ENCODE results near the gene INTS3. TPM values are rescaled to one million over a fixed set of nuclear protein-coding genes. Genes with fewer than 3 reads are reported as not detected.

The INTS3 gene
- total and polyA plus RNA-seq, 9 of the 15 experiments (the other 6 are each of a cell fraction or from before 2014, with no cell fraction given) = 6.3 to 24.1 (median 14.3) TPM

DNA sequence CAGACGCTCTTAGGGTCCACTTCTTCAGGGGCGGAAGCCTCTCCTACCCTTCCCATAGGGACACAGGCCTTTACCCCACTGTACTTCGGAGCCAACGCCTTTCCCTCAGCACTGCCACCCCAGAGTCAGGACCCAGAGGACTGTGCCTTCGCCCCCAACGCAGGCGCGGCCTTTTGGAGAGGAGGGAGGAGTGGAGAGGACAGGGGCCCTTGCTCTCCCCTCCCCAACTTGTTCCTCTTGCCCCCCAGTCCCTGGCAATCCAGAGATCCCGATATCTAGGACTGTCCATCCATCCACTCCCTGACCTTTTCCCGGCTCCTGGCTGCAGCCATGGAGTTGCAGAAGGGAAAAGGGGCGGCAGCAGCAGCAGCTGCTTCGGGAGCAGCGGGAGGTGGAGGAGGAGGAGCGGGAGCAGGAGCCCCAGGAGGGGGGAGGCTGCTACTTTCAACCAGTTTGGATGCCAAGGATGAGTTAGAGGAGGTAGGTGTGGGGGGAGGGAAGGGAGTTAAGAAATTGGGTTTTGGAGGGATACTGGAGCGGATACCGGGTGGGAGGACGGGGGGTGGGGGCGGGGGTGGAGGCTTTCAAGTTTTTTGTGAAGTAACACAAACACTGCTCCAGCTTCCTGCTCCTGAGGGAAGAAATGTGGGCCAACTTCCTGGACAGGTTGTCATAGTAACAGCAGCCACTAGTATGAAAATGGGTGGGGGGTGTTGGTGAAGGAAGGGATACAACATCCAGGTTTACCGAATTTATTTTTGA is 636 bp downstream of the INTS3 start (continued):
- TF ChIP-seq FOXA3 (CRISPR knock-in tag; conservative IDR thresholded peaks at IDR 0.05 in 1 of 2, IDR thresholded peaks at IDR 0.05 in 1 of 2) = 0 out of 4 replicates have a peak, but pooled peaks of 1 of the 2 experiments have one; percentile 3
- 0 out of 2 replicates have a peak, but pooled peaks have one; percentile 21 for TF ChIP-seq NFIC (IDR thresholded peaks at IDR 0.05)
- TF ChIP-seq BRD9 (IDR thresholded peaks at IDR 0.05; ENCODE audit: low read depth, partially characterized antibody) = no peak
- peak; percentile 47; the same call in 1 of the 2 replicates for TF ChIP-seq SMAD4 (CRISPR knock-in tag; conservative IDR thresholded peaks at IDR 0.05)
- 0 out of 4 replicates have a peak, but pooled peaks of 1 of the 2 experiments have one; percentile 7 for TF ChIP-seq MAZ (CRISPR knock-in tag; conservative IDR thresholded peaks at IDR 0.05 in 1 of 2, IDR thresholded peaks at IDR 0.05 in 1 of 2)
- peak; percentile 89 for TF ChIP-seq RFX1 (IDR thresholded peaks at IDR 0.05)
- peak; percentile 35; the same call in 1 of the 2 replicates for TF ChIP-seq CGGBP1 (CRISPR knock-in tag; IDR thresholded peaks at IDR 0.05)
- 0 out of 2 replicates have a peak, but pooled peaks have one; percentile 47 for TF ChIP-seq ZNF830 (CRISPR knock-in tag; IDR thresholded peaks at IDR 0.05)
- no peak for TF ChIP-seq CEBPB (tag; IDR thresholded peaks at IDR 0.05)
- 0 out of 2 replicates have a peak, but pooled peaks have one; percentile 2 for TF ChIP-seq ZNF41 (CRISPR knock-in tag; conservative IDR thresholded peaks at IDR 0.05)
- TF ChIP-seq SMARCA4 (IDR thresholded peaks at IDR 0.05) = 0 out of 2 replicates have a peak, but pooled peaks have one; percentile 26
- TF ChIP-seq DEAF1 (CRISPR knock-in tag; IDR thresholded peaks at IDR 0.05) = no peak
- TF ChIP-seq, protein P1, sequence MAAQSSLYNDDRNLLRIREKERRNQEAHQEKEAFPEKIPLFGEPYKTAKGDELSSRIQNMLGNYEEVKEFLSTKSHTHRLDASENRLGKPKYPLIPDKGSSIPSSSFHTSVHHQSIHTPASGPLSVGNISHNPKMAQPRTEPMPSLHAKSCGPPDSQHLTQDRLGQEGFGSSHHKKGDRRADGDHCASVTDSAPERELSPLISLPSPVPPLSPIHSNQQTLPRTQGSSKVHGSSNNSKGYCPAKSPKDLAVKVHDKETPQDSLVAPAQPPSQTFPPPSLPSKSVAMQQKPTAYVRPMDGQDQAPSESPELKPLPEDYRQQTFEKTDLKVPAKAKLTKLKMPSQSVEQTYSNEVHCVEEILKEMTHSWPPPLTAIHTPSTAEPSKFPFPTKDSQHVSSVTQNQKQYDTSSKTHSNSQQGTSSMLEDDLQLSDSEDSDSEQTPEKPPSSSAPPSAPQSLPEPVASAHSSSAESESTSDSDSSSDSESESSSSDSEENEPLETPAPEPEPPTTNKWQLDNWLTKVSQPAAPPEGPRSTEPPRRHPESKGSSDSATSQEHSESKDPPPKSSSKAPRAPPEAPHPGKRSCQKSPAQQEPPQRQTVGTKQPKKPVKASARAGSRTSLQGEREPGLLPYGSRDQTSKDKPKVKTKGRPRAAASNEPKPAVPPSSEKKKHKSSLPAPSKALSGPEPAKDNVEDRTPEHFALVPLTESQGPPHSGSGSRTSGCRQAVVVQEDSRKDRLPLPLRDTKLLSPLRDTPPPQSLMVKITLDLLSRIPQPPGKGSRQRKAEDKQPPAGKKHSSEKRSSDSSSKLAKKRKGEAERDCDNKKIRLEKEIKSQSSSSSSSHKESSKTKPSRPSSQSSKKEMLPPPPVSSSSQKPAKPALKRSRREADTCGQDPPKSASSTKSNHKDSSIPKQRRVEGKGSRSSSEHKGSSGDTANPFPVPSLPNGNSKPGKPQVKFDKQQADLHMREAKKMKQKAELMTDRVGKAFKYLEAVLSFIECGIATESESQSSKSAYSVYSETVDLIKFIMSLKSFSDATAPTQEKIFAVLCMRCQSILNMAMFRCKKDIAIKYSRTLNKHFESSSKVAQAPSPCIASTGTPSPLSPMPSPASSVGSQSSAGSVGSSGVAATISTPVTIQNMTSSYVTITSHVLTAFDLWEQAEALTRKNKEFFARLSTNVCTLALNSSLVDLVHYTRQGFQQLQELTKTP (IDR thresholded peaks at IDR 0.05; ENCODE audit: low read depth in 1 of 2, partially characterized antibody in 2 of 2) = peak in 1 of 2 experiments; percentile 34
- TF ChIP-seq, protein P2, sequence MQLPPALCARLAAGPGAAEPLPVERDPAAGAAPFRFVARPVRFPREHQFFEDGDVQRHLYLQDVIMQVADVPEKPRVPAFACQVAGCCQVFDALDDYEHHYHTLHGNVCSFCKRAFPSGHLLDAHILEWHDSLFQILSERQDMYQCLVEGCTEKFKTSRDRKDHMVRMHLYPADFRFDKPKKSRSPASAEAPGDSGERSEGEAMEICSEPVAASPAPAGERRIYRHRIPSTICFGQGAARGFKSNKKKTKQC (CRISPR knock-in tag; IDR thresholded peaks at IDR 0.05) = 0 out of 2 replicates have a peak, but pooled peaks have one; percentile 22
- TF ChIP-seq, protein P3, sequence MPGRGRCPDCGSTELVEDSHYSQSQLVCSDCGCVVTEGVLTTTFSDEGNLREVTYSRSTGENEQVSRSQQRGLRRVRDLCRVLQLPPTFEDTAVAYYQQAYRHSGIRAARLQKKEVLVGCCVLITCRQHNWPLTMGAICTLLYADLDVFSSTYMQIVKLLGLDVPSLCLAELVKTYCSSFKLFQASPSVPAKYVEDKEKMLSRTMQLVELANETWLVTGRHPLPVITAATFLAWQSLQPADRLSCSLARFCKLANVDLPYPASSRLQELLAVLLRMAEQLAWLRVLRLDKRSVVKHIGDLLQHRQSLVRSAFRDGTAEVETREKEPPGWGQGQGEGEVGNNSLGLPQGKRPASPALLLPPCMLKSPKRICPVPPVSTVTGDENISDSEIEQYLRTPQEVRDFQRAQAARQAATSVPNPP (IDR thresholded peaks at IDR 0.05; ENCODE audit: borderline replicate concordance, insufficient read depth, insufficient read length) = no peak
- peak; percentile 31 to 52 for TF ChIP-seq NRF1 (conservative IDR thresholded peaks at IDR 0.05 in 1 of 2, IDR thresholded peaks at IDR 0.05 in 1 of 2)
- TF ChIP-seq, protein P4, sequence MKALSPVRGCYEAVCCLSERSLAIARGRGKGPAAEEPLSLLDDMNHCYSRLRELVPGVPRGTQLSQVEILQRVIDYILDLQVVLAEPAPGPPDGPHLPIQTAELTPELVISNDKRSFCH (CRISPR knock-in tag; IDR thresholded peaks at IDR 0.05) = no peak
- TF ChIP-seq, protein P4 (tag; IDR thresholded peaks at IDR 0.05) = peak; percentile 33; the same call in 1 of the 2 replicates

Measured in K562 (cell line).